Stimulated activated naive B cell treated with anti-CD40 and anti-IgM and Interleukin-4, amounts not matched to agents 10 μg/mL and 1 μg/mL and 100 μg/mL, for 72 hours (primary cell): ENCODE results near the gene TMED6.
A peak's percentile ranks its signal among the peaks of the same experiment; 100 is the strongest.

Source experiments
- ATAC-seq, 2 donors: fragments of 150-1000 bp; cut with Tn5 transposase; replicated peaks; 2 replicates each; pipeline ENCODE4 v1.10.0; 2021; ENCODE audit warnings: moderate library complexity in 1 of 2
- DNase-seq: peaks from one replicate; pipeline ENCODE4 v3.0.0; 2021
- H3K27ac Mint-ChIP-seq: one replicate; pipeline ENCODE4 v1.8.0; 2022; ENCODE audit warnings: mild to moderate bottlenecking, mixed read lengths
- H3K27me3 Mint-ChIP-seq, 2 donors: one replicate each; pipeline ENCODE4 v1.8.0; 2022; ENCODE audit warnings: mixed read lengths in 2 of 2
- H3K36me3 Mint-ChIP-seq, 2 donors: one replicate each; pipeline ENCODE4 v1.8.0; 2022; ENCODE audit warnings: mixed read lengths in 2 of 2, mild to moderate bottlenecking in 1 of 2
- H3K4me1 Mint-ChIP-seq, 2 donors: one replicate each; pipeline ENCODE4 v1.8.0; 2022; ENCODE audit warnings: mixed read lengths in 2 of 2, mild to moderate bottlenecking in 1 of 2
- H3K4me3 Mint-ChIP-seq, 2 donors: one replicate each; pipeline ENCODE4 v1.8.0; 2022; ENCODE audit warnings: mild to moderate bottlenecking in 2 of 2, mixed read lengths in 2 of 2, moderate library complexity in 1 of 2
- H3K9me3 Mint-ChIP-seq, 2 donors: one replicate each; pipeline ENCODE4 v1.8.0; 2022; ENCODE audit warnings: mixed read lengths in 2 of 2, mild to moderate bottlenecking in 1 of 2

Gene TMED6

DNA sequence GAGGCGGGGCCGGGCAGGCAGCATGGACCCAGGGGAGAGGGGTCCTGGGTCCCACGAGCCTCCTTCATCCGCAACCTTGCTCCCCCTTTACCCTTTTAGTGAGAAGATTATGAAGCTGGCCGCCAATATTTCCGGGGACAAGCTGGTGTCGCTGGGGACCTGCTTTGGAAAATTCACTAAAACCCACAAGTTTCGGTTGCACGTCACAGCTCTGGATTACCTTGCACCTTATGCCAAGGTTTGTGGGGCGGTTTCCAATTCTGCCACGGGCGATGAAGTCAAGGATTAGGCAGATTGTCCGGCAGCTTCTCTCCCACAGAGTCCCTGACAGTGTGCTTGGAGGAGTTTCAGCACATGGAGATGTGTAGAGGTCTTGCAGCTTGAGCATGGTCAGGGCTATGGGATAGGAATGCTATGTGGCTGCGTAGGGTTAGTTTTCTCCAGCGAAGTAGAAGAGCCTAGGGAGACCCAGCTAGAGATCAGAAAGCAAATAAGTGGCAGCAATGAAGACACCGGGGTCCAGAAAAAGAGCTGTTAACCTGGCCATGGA lies 11.4 kb downstream of the TMED6 start:
- ATAC-seq = peak in 1 of 2 donors; percentile 7
- H3K4me1 Mint-ChIP-seq = peaks cover 19 to 42% of the 10 kb centered on the region in 2 donors

DNA sequence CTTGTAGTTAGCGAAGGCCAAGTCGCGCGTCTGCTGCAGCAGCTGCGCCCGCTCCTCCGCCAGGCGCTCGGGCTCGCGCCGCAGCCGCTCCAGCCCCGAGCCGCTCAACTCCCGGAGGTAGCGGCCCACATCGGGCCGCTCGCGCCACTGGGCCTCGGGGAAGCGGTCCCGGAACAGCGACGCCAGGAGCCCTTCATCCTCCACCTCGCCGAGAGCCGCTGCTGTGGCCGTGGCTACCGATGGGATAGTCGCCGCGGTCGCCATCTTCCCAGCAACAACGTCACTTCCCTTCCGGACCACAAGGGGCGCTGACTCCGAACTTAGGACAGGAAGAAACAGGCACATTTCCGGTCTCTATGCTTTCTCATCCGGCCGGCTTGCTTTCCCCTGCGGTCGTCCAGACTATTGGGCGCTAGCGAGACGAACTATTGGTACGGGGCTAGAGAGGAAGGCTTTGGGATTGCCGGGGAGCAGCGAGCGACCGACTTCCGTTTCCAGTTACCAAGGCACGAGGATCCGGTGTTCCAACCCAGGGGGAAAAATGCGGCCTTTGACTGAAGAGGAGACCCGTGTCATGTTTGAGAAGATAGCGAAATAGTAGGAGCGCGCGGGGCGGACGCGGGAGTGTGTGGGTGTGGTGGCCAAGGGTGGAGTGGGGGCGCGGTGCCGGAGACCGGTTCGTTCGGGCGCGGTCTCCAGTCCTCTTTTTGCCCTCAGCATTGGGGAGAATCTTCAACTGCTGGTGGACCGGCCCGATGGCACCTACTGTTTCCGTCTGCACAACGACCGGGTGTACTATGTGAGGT lies 12.1 kb downstream of the TMED6 start, which contains the start of the genes COG8 and NIP7:
COG8 (minus strand) TSS at position 276 of the 806 bp plus-strand sequence; CDS start at position 264, 12 bp downstream.
NIP7 (plus strand) TSS at position 484 of the 806 bp plus-strand sequence; CDS start at position 542, 58 bp downstream.
- H3K36me3 Mint-ChIP-seq = peaks cover 27 to 51% of the 10 kb centered on the region in 2 donors

More for the DNA sequence above, 11.4 kb downstream of the TMED6 start:
- Mint-ChIP-seq H3K4me3 (peak overlapping the region; percentile 98 to 100), H3K36me3 (peaks cover 22 to 48% of the 10 kb centered on the region in 2 donors), H3K27me3 (no peaks in the 10 kb centered on the region), H3K27ac (peak overlapping the region; percentile 99), H3K9me3 (no peaks in the 10 kb centered on the region)
- DNase-seq = no peak

DNA sequence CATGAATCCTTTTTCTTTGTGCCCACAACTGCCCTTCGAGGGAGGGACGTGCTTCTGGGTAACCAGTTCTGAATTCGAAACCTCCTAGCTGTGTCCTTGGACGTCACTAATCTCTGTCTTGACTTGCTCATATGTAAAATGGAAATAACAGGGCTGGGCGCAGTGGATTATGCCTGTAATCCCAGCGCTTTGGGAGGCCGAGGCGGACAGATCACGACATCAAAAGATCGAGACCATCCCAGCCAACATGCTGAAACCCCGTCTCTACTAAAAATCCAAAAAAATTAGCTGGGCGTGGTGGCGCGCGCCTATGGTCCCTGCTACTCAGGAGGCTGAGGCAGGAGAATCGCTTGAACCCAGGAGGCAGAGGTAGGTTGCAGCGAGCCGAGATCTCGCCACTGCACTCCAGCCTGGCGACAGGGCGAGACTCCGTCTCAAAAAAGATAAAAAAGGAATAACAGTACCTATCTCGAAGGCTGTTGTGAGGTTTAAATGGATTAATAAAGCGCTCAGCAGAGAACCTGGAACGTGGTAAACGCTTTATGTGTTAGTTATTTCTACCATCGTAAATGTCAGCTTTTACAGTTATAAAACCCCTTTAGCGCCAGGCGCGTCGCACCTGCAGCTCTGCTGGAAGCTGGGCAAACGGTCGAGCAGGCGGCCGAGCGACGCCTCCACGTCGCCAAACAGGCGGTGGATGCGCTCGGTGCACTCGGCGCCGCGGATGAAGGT lies 12.9 kb downstream of the TMED6 start:
- Mint-ChIP-seq H3K4me1 (peaks cover 22 to 50% of the 10 kb centered on the region in 2 donors), H3K27me3 (no peaks in the 10 kb centered on the region), H3K4me3 (peak overlapping the region; percentile 98 to 100), H3K27ac (peak overlapping the region; percentile 99), H3K9me3 (no peaks in the 10 kb centered on the region), H3K36me3 (peaks cover 34 to 46% of the 10 kb centered on the region in 2 donors)
- DNase-seq = no peak
- no peak for ATAC-seq

More for the DNA sequence above, 12.1 kb downstream of the TMED6 start, which contains the start of the genes COG8 and NIP7:
- Mint-ChIP-seq H3K27me3 (no peaks in the 10 kb centered on the region), H3K9me3 (no peaks in the 10 kb centered on the region), H3K4me1 (peaks cover 19 to 43% of the 10 kb centered on the region in 2 donors), H3K27ac (peak within 1 kb of the TSS; percentile 99), H3K4me3 (peak within 1 kb of the TSS; percentile 98 to 100)
- peak; percentile 92 for DNase-seq
- ATAC-seq = peak; percentile 95 to 96

DNA sequence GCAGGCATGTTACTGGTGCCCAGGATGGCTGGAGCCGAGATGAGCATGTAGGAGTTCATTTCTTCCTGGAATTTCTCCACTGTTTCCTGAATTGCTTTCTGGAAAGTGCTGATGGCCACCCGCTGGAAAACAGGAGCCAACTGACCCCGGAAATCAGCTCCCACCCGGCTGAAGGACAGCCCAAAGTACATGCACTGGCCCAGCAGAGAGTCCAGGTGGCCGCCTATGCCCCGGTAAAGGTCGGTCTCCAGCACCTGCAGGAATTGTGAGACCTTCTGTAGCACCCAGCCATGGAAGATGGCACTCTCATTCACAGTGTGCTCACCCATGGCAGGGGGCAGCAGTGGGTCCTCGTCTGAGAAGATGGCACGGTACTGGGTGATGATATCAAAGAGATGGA lies 16.9 kb downstream of the TMED6 start:
- Mint-ChIP-seq H3K4me1 (peaks cover 15 to 51% of the 10 kb centered on the region in 2 donors), H3K27me3 (no peaks in the 10 kb centered on the region), H3K9me3 (no peaks in the 10 kb centered on the region), H3K4me3 (no peak overlapping the region), H3K36me3 (peaks cover 24 to 39% of the 10 kb centered on the region in 2 donors), H3K27ac (no peak overlapping the region)
- ATAC-seq (no peak), DNase-seq (no peak)

DNA sequence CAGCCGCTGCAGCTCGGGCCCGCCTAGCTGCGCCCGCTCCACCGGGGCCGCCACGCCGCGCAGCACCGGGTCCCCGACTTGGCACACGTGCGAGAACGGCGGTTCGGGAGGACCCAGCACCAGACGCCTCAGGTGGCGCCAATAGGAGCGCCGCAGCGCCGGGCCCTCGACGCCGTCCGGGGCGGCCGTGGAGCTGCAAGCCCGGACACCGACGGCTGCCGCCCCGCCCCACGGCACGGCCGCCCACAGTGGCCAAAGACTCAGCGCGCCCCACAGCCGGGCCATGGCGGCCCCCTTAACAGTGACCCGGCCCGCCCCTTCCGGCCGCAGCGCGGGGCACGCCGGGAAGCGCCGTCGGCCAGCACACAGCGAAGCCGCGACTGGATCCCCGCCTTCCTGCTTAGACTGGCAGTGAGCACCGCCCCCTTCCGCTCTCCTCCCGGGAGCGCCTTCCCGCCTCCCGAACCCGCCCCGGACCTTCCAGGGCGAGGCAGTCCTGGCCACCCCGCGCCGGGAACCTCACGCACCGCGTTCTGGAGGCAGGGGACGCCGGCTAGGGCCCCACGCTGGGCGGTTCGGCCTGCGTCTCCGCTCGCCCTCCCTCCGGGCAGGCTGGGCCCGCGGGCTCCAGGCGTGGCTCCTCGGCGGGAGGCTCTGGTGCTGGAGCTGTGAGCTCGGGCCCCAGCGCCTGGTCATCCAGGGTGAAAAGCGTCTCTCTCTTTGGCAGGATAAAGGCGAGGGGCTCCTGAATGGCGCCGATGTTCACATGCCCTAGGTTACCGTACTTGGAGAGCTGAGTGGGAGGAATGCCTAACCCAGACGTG lies 21.1 kb downstream of the TMED6 start, which contains the start of gene PDF:
PDF (minus strand) TSS at position 303 of the 824 bp plus-strand sequence; CDS start at position 285, 18 bp downstream.
- peaks cover 28 to 60% of the 10 kb centered on the region in 2 donors for H3K4me1 Mint-ChIP-seq
- peaks cover 27 to 47% of the 10 kb centered on the region in 2 donors for H3K36me3 Mint-ChIP-seq
- H3K27ac Mint-ChIP-seq = peak within 1 kb of the TSS; percentile 92
- ATAC-seq (peak; percentile 96), DNase-seq (peak; percentile 81)
- peak within 1 kb of the TSS; percentile 92 for H3K4me3 Mint-ChIP-seq
- H3K9me3 Mint-ChIP-seq = no peaks in the 10 kb centered on the region
- H3K27me3 Mint-ChIP-seq = no peaks in the 10 kb centered on the region

DNA sequence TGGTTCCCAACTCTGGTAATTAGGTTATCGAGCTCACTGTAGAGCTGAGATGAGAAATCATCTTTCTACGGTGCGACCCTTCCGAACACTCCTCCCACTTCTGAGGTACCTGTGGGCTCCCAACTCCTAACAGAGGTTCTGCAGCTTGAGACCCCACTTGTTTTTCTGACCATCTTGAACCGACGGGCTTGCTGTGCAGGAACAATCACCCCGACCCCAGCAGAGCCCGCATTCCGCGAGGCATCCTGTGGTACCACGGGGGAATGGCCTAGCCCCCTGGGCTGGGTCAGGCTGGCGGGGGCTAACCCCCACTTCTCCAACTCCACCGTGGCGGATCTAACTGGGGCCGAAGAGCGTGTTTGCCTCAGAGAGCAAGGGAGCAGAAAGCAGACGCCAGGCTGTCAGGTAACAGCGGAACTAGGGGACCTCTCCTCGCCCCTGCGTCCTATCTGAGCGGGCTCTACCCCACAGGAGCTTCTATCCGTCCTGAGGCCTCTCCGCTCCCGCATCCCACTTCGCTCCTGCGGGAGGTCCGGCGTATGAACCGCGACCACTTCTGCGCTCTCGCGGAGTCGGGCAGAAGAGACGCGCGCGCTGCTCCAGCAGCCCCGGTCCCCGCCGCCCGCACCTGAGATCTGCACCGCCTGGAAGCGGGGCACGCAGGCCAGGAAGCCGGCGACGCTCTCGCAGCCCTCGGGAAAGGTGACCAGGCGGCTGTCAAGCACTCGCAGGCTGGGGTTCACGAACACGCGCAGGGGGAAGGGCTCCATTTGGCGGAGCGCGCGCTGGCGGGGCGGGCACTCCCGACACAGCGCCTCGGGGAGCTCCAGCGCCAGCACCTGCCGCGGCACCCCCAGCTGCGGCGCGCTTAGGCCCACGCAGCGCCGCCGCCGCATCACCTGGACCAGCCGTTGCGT lies 22.0 kb downstream of the TMED6 start:
- peak overlapping the region; percentile 88 to 92 for H3K4me3 Mint-ChIP-seq
- no peak for DNase-seq
- ATAC-seq = peak; percentile 58 to 61
- peaks cover 25 to 48% of the 10 kb centered on the region in 2 donors for H3K36me3 Mint-ChIP-seq
- H3K4me1 Mint-ChIP-seq = peaks cover 29 to 66% of the 10 kb centered on the region in 2 donors
- no peaks in the 10 kb centered on the region for H3K27me3 Mint-ChIP-seq
- peak overlapping the region; percentile 92 for H3K27ac Mint-ChIP-seq
- no peaks in the 10 kb centered on the region for H3K9me3 Mint-ChIP-seq

DNA sequence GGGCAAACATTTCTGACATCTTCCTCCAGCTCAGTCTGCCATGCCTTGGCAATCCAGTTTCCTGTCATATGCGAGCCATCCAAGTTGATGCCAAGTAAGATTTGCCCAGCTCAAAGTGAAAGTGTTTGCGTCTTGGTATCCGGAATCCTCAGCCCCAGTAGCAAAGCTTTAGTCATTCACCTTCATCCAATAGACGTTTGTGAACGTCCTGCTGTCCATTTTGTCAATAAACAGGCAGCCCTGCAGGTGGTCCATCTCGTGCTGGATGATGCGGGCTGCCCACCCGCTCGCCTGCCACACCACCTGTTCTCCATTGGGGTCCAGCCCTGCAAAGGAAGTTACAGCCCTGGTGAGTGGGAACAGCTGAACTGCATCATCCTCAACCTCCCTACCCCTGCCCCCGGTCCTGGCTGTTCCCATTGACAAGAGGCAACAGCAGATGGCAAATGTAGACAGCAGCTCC lies 22.7 kb downstream of the TMED6 start:
- Mint-ChIP-seq H3K4me1 (peaks cover 28 to 65% of the 10 kb centered on the region in 2 donors), H3K9me3 (no peaks in the 10 kb centered on the region), H3K4me3 (peak overlapping the region; percentile 88 to 92), H3K36me3 (peaks cover 22 to 55% of the 10 kb centered on the region in 2 donors), H3K27me3 (no peaks in the 10 kb centered on the region), H3K27ac (peak overlapping the region; percentile 5)
- ATAC-seq (no peak), DNase-seq (no peak)

DNA sequence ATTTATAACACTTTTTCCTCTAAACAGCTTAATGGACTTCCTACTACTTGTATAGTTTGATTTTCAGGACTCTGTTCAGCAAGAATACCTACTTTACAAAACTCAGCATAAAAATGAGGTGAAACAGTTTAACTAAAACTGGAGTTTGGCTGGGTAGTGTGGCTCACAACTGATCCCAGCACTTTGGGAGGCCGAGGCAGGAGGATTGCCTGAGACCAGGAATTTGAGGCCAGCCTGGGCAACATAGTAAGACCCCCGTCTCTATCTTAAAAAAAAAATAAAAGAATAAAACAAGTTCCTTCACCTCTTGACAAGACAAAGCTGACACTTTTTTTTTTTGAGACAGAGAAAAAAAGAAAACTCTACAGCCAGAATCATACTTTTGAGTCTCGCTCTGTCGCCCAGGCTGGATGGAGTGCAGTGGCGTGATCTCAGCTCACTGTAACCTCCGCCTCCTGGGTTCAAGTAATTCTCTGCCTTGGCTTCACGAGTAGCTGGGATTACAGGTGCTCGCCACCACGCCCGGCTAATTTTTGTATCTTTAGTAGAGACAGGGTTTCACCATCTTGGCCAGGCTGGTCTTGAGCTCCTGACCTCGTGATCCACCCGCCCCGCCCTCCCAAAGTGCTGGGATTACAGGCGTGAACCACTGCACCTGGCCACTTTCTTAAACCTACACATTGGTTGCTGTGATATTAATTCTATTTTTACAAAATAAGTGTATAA lies 23.8 kb downstream of the TMED6 start:
- Mint-ChIP-seq H3K36me3 (peaks cover 26 to 54% of the 10 kb centered on the region in 2 donors), H3K27ac (peak overlapping the region; percentile 31), H3K4me1 (peaks cover 27 to 66% of the 10 kb centered on the region in 2 donors), H3K27me3 (no peaks in the 10 kb centered on the region), H3K9me3 (no peaks in the 10 kb centered on the region), H3K4me3 (peak overlapping the region; percentile 47 to 58)
- no peak for DNase-seq
- no peak for ATAC-seq

DNA sequence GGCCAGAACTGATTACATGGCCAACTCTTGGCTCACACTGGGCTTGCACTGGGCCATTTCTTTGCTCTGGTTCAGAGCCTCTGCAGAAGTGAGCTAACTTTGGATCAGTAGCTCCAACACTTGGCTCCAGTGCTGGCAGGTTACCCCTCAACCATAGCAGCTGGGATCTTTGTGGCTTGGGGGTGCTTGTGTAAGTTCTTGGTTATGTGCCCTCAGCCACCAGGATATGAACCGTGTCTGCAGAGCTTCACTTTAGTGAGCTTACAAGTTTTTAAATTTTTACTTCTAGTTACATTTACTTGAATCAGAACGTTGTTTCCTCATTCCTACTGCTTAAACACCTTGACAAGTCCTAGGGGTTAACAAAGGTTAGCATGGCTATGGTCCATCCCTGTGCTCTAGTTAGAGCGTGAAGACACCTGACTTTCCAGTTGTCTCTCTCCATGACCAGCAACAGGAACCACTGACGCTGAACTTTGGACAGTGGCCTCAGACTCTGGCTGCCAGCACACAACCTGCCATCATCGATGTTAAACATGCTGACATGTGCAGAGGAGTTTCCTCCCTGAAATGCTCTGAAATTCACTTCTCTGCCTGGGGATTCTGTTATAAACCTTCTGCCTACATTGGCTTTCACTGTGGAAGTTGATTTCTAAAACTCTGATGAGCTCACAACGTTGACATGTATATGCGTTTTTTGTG lies 25.3 kb downstream of the TMED6 start:
- H3K27me3 Mint-ChIP-seq = no peaks in the 10 kb centered on the region
- H3K27ac Mint-ChIP-seq = peak overlapping the region; percentile 20
- H3K4me1 Mint-ChIP-seq = peaks cover 35 to 74% of the 10 kb centered on the region in 2 donors
- ATAC-seq (no peak), DNase-seq (no peak)
- no peaks in the 10 kb centered on the region for H3K9me3 Mint-ChIP-seq
- H3K36me3 Mint-ChIP-seq = peaks cover 36 to 57% of the 10 kb centered on the region in 2 donors
- peak overlapping the region in 1 of 2 donors; percentile 39 for H3K4me3 Mint-ChIP-seq

DNA sequence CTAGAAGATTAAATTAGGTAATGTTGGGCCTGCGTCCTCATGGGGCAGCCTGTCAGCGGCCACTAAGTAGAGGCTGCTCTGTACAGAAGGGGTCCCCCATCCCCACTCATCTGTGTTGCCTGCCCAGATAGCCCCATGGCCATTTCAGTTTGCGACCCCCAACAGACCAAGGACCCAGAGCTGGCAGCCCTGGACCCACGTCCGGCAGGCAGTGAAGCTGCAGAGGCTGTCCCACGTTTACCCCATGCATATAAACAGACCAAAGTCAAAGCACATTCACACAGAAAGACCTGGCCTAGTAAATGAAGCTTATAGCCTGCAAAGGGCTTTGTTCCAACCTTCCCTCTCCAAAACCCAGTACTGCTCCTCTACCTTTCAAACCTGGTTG lies 25.8 kb downstream of the TMED6 start:
- ATAC-seq = no peak
- peaks cover 35 to 69% of the 10 kb centered on the region in 2 donors for H3K4me1 Mint-ChIP-seq
- peaks cover 38 to 61% of the 10 kb centered on the region in 2 donors for H3K36me3 Mint-ChIP-seq
- no peaks in the 10 kb centered on the region for H3K27me3 Mint-ChIP-seq
- H3K9me3 Mint-ChIP-seq = no peaks in the 10 kb centered on the region
- peak overlapping the region; percentile 42 for H3K27ac Mint-ChIP-seq
- H3K4me3 Mint-ChIP-seq = peak overlapping the region in 1 of 2 donors; percentile 39
- DNase-seq = no peak

DNA sequence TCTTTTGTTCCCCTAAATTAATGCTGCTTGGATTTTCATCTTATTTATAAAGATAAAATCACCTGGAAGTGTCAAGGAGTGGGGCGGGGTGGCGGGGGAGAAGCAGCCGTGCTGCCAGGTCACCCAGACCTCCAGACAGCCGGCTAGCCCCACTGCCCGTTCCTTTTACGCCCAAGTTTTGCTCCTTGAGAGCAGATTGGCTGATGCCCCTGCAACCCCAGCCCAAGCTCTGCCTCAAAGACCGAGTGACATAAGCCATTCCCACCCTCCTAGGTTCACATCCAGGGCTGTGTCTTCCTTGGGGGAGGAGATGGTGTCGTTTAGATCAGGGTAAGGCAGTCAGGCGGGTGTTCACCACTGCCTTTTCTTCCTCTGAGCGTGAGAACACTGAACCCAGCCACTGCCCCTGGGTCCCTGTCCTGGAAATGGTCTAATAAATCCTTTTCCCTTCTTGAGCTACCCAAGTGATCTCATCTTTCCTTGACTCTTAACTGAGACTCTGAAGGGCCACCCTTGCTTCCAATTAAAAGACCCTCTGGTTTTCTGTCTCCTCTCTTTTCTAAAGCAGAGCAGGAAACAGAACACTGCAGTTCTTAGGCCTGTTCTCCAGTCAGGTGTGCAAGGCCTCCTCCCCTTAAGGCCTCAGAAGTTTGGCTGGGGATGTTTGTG lies 26.9 kb downstream of the TMED6 start:
- H3K4me1 Mint-ChIP-seq = peaks cover 34 to 64% of the 10 kb centered on the region in 2 donors
- peak overlapping the region; percentile 33 for H3K27ac Mint-ChIP-seq

More for the DNA sequence above, 26.9 kb downstream of the TMED6 start:
- Mint-ChIP-seq H3K36me3 (peaks cover 39 to 64% of the 10 kb centered on the region in 2 donors), H3K27me3 (no peaks in the 10 kb centered on the region), H3K9me3 (no peaks in the 10 kb centered on the region), H3K4me3 (no peak overlapping the region)
- DNase-seq (no peak), ATAC-seq (no peak)
